ENCODE results near the gene FKBP1A. TPM values are rescaled to one million over a fixed set of nuclear protein-coding genes. Genes with fewer than 3 reads are reported as not detected.
"Not testable (repeated sequence)": the region's sequence is repeated elsewhere in the genome, so short reads cannot be mapped to it uniquely, and the experiment has no call there.

Gene FKBP1A
- total and polyA plus RNA-seq, 4 donors: 87.2 to 261 (median 180) TPM

DNA sequence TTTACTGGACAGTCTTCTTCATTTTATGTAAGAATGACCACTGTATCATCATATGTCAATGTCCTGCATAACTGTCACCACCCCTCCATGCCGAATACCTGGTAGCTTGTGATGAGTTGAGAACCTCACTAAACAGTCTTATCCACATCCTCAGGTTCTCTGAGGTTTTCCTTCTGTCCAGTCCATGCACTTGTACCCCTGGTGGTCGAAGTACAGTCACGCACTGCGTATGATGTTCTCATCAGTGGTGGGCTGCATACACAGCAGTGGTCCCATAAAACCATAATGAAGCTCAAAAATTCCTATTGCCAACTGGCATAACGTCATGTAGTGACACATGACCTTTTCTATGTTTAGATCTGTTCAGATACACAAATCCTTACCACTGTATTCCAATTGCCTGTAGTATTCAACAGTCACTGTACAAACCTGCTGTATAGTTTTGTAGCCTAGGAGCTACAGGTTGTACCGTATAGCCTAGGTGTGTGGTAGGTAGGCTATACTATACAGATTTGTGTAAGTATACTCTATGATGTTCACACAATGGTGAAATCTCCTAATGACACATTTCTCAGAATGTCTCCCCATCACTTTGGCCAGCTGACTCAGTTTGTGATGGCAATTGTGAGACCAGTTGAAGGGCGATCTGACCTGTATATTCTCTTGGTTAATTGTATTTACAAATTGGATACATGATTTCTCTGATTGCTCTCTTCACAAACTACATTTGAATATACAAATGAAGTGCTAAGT lies 32.6 kb downstream of the FKBP1A start:
- Histone ChIP-seq H3K4me1 (ENCODE audit: control insufficient read depth, insufficient read depth, low read length) (no peaks in the 10 kb centered on the region), H3K27me3 (ENCODE audit: control insufficient read depth, insufficient read depth, low read length) (no peaks in the 10 kb centered on the region), H3K4me3 (ENCODE audit: low read depth, low read length) (no peak overlapping the region), H3K9me3 (ENCODE audit: control insufficient read depth, insufficient read depth, low read length) (no peaks in the 10 kb centered on the region), H3K27ac (ENCODE audit: low read depth, low read length) (no peak overlapping the region), H3K36me3 (ENCODE audit: control insufficient read depth, insufficient read depth, low read length) (peaks cover 5% of the 10 kb centered on the region)
- DNase-seq (ENCODE audit: low read depth in 4 of 6, low spot score in 6 of 6): no peak
- 56% methylated on average over 2 of the region's 7 CpGs for WGBS (ENCODE audit: insufficient coverage)

DNA sequence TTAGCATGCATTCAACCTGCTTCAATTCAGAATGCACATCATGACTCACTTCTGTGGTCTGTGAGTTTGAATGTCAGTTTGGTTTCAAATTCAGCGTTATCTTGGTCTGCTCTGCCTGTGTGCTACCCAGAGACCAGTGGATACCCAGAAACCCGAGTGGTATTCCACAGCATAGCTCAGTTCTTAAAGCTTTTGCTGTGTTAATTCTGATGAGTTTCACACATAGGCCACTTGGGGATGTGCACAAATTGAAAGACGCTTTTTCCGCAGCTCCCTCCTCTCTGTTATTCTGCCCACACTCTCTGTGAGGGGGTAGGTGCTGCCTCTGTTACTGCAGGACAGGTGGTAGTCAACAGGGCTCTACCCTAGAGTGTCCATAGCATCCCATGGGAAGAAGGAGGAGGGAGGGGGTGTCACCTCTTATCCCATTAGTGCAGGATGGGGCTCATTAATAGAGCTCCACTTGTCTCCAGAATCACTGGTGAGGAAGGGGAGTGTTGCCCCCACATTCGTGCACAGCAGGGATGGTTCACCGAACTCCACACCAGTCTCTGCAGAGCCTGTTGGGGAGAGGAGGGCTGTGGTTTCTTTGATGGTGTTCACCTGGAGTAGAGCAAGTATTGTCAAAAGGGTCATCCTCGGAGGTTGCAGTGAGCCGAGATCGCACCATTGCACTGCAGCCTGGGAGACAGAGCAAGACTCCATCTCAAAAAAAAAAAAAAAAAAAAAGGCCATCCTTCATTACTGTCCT lies 34.8 kb downstream of the FKBP1A start:
- Histone ChIP-seq H3K36me3 (ENCODE audit: control insufficient read depth, insufficient read depth, low read length) (peaks cover 11% of the 10 kb centered on the region), H3K27me3 (ENCODE audit: control insufficient read depth, insufficient read depth, low read length) (no peaks in the 10 kb centered on the region), H3K27ac (ENCODE audit: low read depth, low read length) (no peak overlapping the region), H3K9me3 (ENCODE audit: control insufficient read depth, insufficient read depth, low read length) (no peaks in the 10 kb centered on the region), H3K4me3 (ENCODE audit: low read depth, low read length) (no peak overlapping the region), H3K4me1 (ENCODE audit: control insufficient read depth, insufficient read depth, low read length) (no peaks in the 10 kb centered on the region)
- no peak for DNase-seq (ENCODE audit: low read depth in 4 of 6, low spot score in 6 of 6)
- WGBS (ENCODE audit: insufficient coverage): 94% methylated on average over 3 of the region's 9 CpGs

DNA sequence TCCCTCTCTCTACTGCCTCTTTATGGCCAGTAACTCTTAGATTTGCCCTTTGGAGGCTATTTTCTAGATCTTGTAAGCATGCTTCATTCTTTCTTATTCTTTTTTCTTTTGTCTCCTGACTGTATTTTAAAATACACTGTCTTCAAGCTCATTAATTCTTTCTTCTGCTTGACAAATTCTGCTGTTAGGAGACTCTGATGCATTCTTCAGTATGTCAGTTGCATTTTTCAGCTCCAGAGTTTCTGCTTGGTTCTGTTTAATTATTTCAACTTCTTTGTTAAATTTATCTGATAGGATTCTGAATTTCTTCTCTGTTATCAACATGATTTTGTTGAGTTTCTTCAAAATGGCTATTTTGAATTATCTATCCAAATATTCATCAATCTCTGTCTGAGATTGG lies 38.9 kb downstream of the FKBP1A start:
- H3K4me1 ChIP-seq (ENCODE audit: control insufficient read depth, insufficient read depth, low read length): no peaks in the 10 kb centered on the region
- no peak for DNase-seq (ENCODE audit: low read depth in 4 of 6, low spot score in 6 of 6)

DNA sequence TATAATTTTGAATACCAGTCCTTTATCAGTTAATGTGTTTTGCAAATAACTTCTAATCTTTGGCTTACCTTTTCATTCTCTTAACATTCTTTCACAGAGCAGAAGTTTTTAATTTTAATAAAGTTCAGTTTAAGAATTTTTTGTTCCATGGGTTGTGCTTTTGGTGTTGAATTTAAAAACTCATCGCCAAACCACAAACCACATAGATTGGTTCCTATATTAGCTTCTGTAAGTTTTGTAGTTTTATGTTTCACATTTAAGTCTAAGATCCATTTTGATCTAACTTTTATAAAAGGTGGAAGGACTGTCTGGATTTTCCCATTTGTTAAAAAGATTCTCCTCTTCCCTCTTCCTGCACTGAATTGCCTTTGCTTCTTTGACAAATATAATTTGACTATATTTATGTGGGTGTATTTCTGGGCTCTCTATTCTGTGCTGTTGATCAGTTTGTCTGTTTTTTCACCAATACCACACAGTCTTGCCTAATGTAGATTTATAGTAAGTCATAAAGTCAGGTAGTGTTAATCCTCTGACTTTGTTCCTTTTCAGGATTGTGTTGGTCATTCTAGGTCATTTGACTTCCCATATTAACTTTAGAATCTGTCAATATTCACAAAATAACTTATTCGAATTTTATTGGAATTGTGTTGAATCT lies 46.4 kb downstream of the FKBP1A start:
- no peak overlapping the region for H3K27ac ChIP-seq (ENCODE audit: low read depth, low read length)
- no CpG with 5 or more reads among the region's 2 CpGs for WGBS (ENCODE audit: insufficient coverage)
- H3K27me3 ChIP-seq (ENCODE audit: control insufficient read depth, insufficient read depth, low read length): no peaks in the 10 kb centered on the region
- DNase-seq (ENCODE audit: low read depth in 4 of 6, low spot score in 6 of 6): no peak
- H3K36me3 ChIP-seq (ENCODE audit: control insufficient read depth, insufficient read depth, low read length): no peaks in the 10 kb centered on the region
- H3K9me3 ChIP-seq (ENCODE audit: control insufficient read depth, insufficient read depth, low read length): peaks cover 2% of the 10 kb centered on the region
- H3K4me3 ChIP-seq (ENCODE audit: low read depth, low read length): no peak overlapping the region
- H3K4me1 ChIP-seq (ENCODE audit: control insufficient read depth, insufficient read depth, low read length): no peaks in the 10 kb centered on the region

More for the DNA sequence above, 38.9 kb downstream of the FKBP1A start:
- Histone ChIP-seq H3K9me3 (ENCODE audit: control insufficient read depth, insufficient read depth, low read length) (peaks cover 1% of the 10 kb centered on the region), H3K27me3 (ENCODE audit: control insufficient read depth, insufficient read depth, low read length) (no peaks in the 10 kb centered on the region), H3K36me3 (ENCODE audit: control insufficient read depth, insufficient read depth, low read length) (peaks cover 12% of the 10 kb centered on the region), H3K4me3 (ENCODE audit: low read depth, low read length) (no peak overlapping the region), H3K27ac (ENCODE audit: low read depth, low read length) (no peak overlapping the region)

DNA sequence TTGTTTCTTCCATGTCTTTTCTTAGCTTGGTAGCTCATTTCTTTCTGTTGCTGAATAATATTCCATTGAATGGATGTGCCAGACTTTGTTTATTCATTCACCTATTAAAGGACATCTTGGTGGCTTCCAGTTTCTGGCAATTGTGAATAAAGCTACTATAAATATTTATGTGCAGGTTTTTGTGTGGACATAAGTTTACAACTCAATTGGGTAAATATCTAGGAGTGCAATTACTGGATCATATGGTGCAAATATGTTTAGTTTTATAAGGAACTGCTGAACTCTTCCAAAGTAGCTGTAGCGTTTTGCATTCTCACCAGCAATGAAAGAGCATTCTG lies 47.1 kb downstream of the FKBP1A start:
- no peaks in the 10 kb centered on the region for H3K4me1 ChIP-seq (ENCODE audit: control insufficient read depth, insufficient read depth, low read length)
- no CpG with 5 or more reads among the region's 1 CpG for WGBS (ENCODE audit: insufficient coverage)
- no peak overlapping the region for H3K4me3 ChIP-seq (ENCODE audit: low read depth, low read length)
- no peaks in the 10 kb centered on the region for H3K36me3 ChIP-seq (ENCODE audit: control insufficient read depth, insufficient read depth, low read length)
- H3K27me3 ChIP-seq (ENCODE audit: control insufficient read depth, insufficient read depth, low read length): no peaks in the 10 kb centered on the region
- no peak for DNase-seq (ENCODE audit: low read depth in 4 of 6, low spot score in 6 of 6)
- peaks cover 2% of the 10 kb centered on the region for H3K9me3 ChIP-seq (ENCODE audit: control insufficient read depth, insufficient read depth, low read length)
- H3K27ac ChIP-seq (ENCODE audit: low read depth, low read length): no peak overlapping the region

DNA sequence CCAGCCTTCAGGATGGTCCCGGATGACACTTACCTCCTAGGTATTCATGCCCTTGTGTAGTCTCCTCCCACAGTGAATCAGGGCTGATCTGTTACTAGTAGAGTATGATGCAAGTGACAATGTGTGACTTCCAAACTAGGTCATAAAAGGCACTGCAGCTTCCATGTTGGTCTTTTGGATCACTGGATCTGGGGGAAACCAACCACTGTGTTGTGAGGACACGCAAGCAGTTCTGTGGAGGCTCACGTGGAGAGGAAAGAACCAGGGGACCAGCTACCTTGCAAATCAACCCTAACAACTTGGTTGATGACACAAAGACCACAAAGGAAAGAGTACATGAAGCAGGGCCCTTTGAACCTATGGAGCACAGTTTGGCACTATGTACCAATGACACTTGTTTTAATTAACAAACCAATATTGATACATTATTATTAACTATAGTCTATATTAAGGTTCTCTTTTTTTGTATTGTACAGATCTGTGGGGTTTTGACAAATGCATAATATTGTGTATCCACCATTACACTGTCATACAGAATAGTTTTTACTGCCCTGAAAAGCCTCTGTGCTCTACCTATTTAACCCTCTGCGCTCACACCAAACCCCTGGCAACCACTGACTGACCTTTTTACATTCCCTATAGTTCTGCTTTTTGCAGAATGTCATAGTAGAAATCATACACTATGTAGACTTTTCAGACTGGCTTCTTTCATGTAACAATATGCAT lies 47.7 kb downstream of the FKBP1A start:
- H3K4me1 ChIP-seq (ENCODE audit: control insufficient read depth, insufficient read depth, low read length): no peaks in the 10 kb centered on the region
- no peak for DNase-seq (ENCODE audit: low read depth in 4 of 6, low spot score in 6 of 6)
- H3K27me3 ChIP-seq (ENCODE audit: control insufficient read depth, insufficient read depth, low read length): no peaks in the 10 kb centered on the region
- H3K9me3 ChIP-seq (ENCODE audit: control insufficient read depth, insufficient read depth, low read length): peaks cover 2% of the 10 kb centered on the region
- H3K4me3 ChIP-seq (ENCODE audit: low read depth, low read length): no peak overlapping the region
- no peak overlapping the region for H3K27ac ChIP-seq (ENCODE audit: low read depth, low read length)
- no peaks in the 10 kb centered on the region for H3K36me3 ChIP-seq (ENCODE audit: control insufficient read depth, insufficient read depth, low read length)
- 82% methylated on average over 3 of the region's 4 CpGs for WGBS (ENCODE audit: insufficient coverage)

DNA sequence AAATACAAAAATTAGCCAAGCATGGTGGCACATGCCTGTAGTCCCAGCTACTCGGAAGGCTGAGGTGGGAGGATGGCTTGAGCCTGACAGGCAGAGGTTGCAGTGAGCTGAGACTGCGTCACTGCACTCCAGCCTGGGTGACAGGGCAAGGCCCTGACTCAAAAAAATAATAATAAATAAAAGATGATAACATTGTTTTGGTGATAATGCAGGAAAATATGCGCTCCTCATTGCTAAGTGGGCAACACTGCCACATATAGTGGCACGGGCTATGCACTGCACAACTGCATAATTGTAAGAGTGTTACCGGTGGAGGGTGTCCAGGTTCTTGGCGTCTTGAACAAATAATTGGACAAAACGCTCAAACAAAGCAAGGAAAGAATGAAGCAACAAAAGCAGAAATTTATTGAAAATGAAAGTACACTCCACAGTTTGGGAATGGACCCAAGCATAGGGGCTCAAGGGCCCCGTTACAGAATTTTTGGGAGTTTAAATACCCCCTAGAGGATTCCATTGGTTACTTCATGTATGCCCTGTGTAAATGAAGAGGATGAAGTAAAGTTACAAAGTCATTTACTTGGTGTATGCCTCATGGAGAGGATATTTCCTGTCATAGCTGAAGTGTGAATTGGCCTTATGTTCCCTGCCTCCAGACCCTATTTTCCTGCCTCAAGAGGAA lies 49.3 kb downstream of the FKBP1A start:
- not testable (repeated sequence) for H3K27me3 ChIP-seq (ENCODE audit: control insufficient read depth, insufficient read depth, low read length); H3K36me3 ChIP-seq (ENCODE audit: control insufficient read depth, insufficient read depth, low read length); H3K4me3 ChIP-seq (ENCODE audit: low read depth, low read length); H3K9me3 ChIP-seq (ENCODE audit: control insufficient read depth, insufficient read depth, low read length); DNase-seq (ENCODE audit: low read depth in 4 of 6, low spot score in 6 of 6); H3K27ac ChIP-seq (ENCODE audit: low read depth, low read length); H3K4me1 ChIP-seq (ENCODE audit: control insufficient read depth, insufficient read depth, low read length)
- 96% methylated on average over 4 of the region's 8 CpGs for WGBS (ENCODE audit: insufficient coverage)

DNA sequence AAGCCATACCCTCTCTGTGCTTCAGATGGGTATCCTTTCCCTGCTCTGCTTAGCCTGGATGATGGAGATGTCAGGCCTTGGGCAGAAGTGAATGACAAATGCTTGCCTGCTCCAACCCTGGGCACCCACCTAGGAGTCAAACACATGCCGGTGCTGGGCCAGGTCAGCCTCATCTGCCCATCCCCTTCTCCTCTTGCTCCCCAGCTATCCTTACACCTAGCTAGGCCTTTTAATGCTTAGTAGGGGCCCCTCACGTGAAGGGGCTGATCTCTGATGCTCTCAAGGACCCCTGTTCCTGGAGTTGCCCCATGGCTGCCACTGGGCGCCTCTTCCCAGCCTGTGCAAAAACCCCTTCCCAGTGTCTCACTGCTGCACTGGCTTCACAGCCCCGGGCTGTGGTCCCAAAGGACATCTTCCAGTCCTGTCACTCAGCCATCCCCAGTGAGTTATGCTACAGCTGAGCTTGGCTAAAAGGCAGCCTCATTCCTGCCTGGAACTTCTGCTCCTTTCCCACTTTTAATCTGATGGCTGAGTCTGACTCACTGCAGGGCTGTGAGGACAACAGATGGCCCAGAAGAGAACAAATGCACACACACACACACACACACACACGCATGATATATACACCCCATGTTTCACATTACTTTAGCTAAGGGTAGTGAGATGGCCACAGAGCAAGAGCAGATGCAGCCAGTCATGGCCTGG lies 51.1 kb downstream of the FKBP1A start:
- Histone ChIP-seq H3K36me3 (ENCODE audit: control insufficient read depth, insufficient read depth, low read length) (no peaks in the 10 kb centered on the region), H3K27me3 (ENCODE audit: control insufficient read depth, insufficient read depth, low read length) (no peaks in the 10 kb centered on the region), H3K9me3 (ENCODE audit: control insufficient read depth, insufficient read depth, low read length) (no peaks in the 10 kb centered on the region), H3K27ac (ENCODE audit: low read depth, low read length) (no peak overlapping the region), H3K4me3 (ENCODE audit: low read depth, low read length) (no peak overlapping the region), H3K4me1 (ENCODE audit: control insufficient read depth, insufficient read depth, low read length) (peaks cover 10% of the 10 kb centered on the region)
- no peak for DNase-seq (ENCODE audit: low read depth in 4 of 6, low spot score in 6 of 6)
- WGBS (ENCODE audit: insufficient coverage): 77% methylated on average over 4 of the region's 5 CpGs

DNA sequence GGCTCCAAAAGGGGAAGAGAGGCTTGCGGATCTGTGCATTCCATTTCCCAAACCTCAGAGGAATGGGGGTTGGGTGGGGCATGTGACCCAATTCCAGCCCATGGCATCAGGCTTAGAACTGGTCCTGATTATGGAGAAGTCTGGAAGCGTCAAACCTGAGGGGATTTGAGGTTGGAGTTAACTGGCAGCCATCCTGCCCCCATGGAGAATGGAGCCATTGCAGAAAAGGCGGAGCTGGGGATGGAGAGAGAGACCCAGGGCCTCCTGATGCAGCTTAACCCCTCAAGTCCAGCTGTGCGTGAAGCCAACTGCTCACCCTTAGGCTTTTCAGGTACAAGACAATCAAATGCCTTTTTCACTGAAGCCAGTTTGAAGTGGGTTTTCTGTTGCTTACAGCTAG lies 54.1 kb downstream of the FKBP1A start:
- H3K27ac ChIP-seq (ENCODE audit: low read depth, low read length): no peak overlapping the region
- no peak for DNase-seq (ENCODE audit: low read depth in 4 of 6, low spot score in 6 of 6)
- peaks cover 3% of the 10 kb centered on the region for H3K36me3 ChIP-seq (ENCODE audit: control insufficient read depth, insufficient read depth, low read length)
- H3K4me1 ChIP-seq (ENCODE audit: control insufficient read depth, insufficient read depth, low read length): peaks cover 17% of the 10 kb centered on the region
- H3K27me3 ChIP-seq (ENCODE audit: control insufficient read depth, insufficient read depth, low read length): no peaks in the 10 kb centered on the region
- WGBS (ENCODE audit: insufficient coverage): 92% methylated on average over 2 of the region's 4 CpGs
- H3K9me3 ChIP-seq (ENCODE audit: control insufficient read depth, insufficient read depth, low read length): no peaks in the 10 kb centered on the region
- no peak overlapping the region for H3K4me3 ChIP-seq (ENCODE audit: low read depth, low read length)

Measured in spinal cord (tissue), 10 donors.